HG03354 (cell line): ENCODE measurements around the gene ZNF622.
"Not testable (repeated sequence)": the region's sequence is repeated elsewhere in the genome, so short reads cannot be mapped to it uniquely, and the experiment has no call there.

Experiments used
- ATAC-seq: cut with Tn5 transposase; IDR thresholded peaks from one replicate; pipeline ENCODE4 v1.9.1; 2021; ENCODE audit warnings: mild to moderate bottlenecking; ENCODE audit not compliant: unreplicated experiment, poor library complexity, severe bottlenecking

The ZNF622 gene

GRCh38 chr5:16482891-16483290 lies 17.3 kb upstream of the ZNF622 start:
- ATAC-seq, result no peak

- no peak for ATAC-seq
Measured at GRCh38 chr5:16480821-16481538, 15.4 kb upstream of the ZNF622 start.

GRCh38 chr5:16480144-16480543 lies 14.5 kb upstream of the ZNF622 start:
- ATAC-seq, result no peak

GRCh38 chr5:16477541-16477940 lies 11.9 kb upstream of the ZNF622 start:
- ATAC-seq, result no peak

GRCh38 chr5:16476417-16476816 lies 10.8 kb upstream of the ZNF622 start:
- ATAC-seq, result not testable (repeated sequence)

- ATAC-seq, result no peak
Measured at GRCh38 chr5:16471387-16471786, 5.8 kb upstream of the ZNF622 start.

- ATAC-seq, result peak; percentile 73
Measured at GRCh38 chr5:16467363-16468219, 2.0 kb upstream of the ZNF622 start.

GRCh38 chr5:16464664-16465543 lies 696 bp downstream of the ZNF622 start:
- ATAC-seq, result no peak

GRCh38 chr5:16464231-16464630 lies 1.4 kb downstream of the ZNF622 start:
- no peak for ATAC-seq

- ATAC-seq, result no peak
Measured at GRCh38 chr5:16461782-16462181, 3.8 kb downstream of the ZNF622 start.

GRCh38 chr5:16461026-16461425 lies 4.6 kb downstream of the ZNF622 start:
- ATAC-seq, result no peak

GRCh38 chr5:16459451-16459850 lies 6.1 kb downstream of the ZNF622 start:
- ATAC-seq, result no peak

- ATAC-seq, result no peak
Measured at GRCh38 chr5:16457853-16458252, 7.7 kb downstream of the ZNF622 start.

GRCh38 chr5:16457451-16457850 lies 8.1 kb downstream of the ZNF622 start:
- no peak for ATAC-seq

- ATAC-seq, result peak; percentile 81
Measured at GRCh38 chr5:16456103-16456832, 9.3 kb downstream of the ZNF622 start.

- ATAC-seq, result peak; percentile 16
Measured at GRCh38 chr5:16455668-16456067, 9.9 kb downstream of the ZNF622 start.

GRCh38 chr5:16454686-16455085 lies 10.9 kb downstream of the ZNF622 start:
- no peak for ATAC-seq

- ATAC-seq, result no peak
Measured at GRCh38 chr5:16453609-16454008, 12.0 kb downstream of the ZNF622 start.

- peak; percentile 64 for ATAC-seq
Measured at GRCh38 chr5:16450163-16450562, 15.4 kb downstream of the ZNF622 start.
